ENCODE measurements around the gene SLC35G4. TPM values are rescaled to one million over a fixed set of nuclear protein-coding genes. Genes with fewer than 3 reads are reported as not detected.

Gene SLC35G4
- total RNA-seq, 2 donors from 2014 or later = not detected

GRCh38 chr18:11655606-11655932 lies 46.2 kb downstream of the SLC35G4 start:
- H3K27ac ChIP-seq (ENCODE audit: low read depth, low read length) = no peak overlapping the region
- H3K4me3 ChIP-seq (ENCODE audit: low read length) = no peak overlapping the region
- H3K4me1 ChIP-seq (ENCODE audit: control insufficient read depth, insufficient read depth, low read length) = no peaks in the 10 kb centered on the region
- 64 to 100% methylated on average over 3 to 5 of the region's 5 CpGs for WGBS, 2 experiments (ENCODE audit: insufficient coverage in 1 of 2, insufficient read length in 1 of 2)
- no peaks in the 10 kb centered on the region for H3K9me3 ChIP-seq (ENCODE audit: control insufficient read depth, low read length)
- peak overlapping the region; percentile 33 for H3K4me3 Mint-ChIP-seq
- H3K4me1 Mint-ChIP-seq = peaks cover 12% of the 10 kb centered on the region
- no peak overlapping the region for H3K9ac ChIP-seq (ENCODE audit: extremely low read depth, low read length, poor library complexity, severe bottlenecking)
- TF ChIP-seq, protein P1, sequence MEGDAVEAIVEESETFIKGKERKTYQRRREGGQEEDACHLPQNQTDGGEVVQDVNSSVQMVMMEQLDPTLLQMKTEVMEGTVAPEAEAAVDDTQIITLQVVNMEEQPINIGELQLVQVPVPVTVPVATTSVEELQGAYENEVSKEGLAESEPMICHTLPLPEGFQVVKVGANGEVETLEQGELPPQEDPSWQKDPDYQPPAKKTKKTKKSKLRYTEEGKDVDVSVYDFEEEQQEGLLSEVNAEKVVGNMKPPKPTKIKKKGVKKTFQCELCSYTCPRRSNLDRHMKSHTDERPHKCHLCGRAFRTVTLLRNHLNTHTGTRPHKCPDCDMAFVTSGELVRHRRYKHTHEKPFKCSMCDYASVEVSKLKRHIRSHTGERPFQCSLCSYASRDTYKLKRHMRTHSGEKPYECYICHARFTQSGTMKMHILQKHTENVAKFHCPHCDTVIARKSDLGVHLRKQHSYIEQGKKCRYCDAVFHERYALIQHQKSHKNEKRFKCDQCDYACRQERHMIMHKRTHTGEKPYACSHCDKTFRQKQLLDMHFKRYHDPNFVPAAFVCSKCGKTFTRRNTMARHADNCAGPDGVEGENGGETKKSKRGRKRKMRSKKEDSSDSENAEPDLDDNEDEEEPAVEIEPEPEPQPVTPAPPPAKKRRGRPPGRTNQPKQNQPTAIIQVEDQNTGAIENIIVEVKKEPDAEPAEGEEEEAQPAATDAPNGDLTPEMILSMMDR (conservative IDR thresholded peaks at IDR 0.05) = no peak
- no peak for DNase-seq
- no peaks in the 10 kb centered on the region for H3K9me3 Mint-ChIP-seq
- H3K36me3 ChIP-seq (ENCODE audit: control insufficient read depth, insufficient read depth, low read length) = no peaks in the 10 kb centered on the region
- no peaks in the 10 kb centered on the region for H3K36me3 Mint-ChIP-seq (ENCODE audit: low read depth)
- H3K27ac Mint-ChIP-seq = no peak overlapping the region
- peaks cover 25% of the 10 kb centered on the region for H3K27me3 Mint-ChIP-seq (ENCODE audit: insufficient read depth)
- H3K27me3 ChIP-seq (ENCODE audit: control insufficient read depth, insufficient read depth, low read length, poor library complexity, severe bottlenecking) = peaks cover 13% of the 10 kb centered on the region

GRCh38 chr18:11657152-11657551 lies 47.8 kb downstream of the SLC35G4 start:
- H3K4me3 ChIP-seq (ENCODE audit: low read length) = no peak overlapping the region
- H3K27me3 ChIP-seq (ENCODE audit: control insufficient read depth, insufficient read depth, low read length, poor library complexity, severe bottlenecking) = peaks cover 13% of the 10 kb centered on the region
- H3K9me3 ChIP-seq (ENCODE audit: control insufficient read depth, low read length) = no peaks in the 10 kb centered on the region
- H3K4me3 Mint-ChIP-seq = no peak overlapping the region
- no peaks in the 10 kb centered on the region for H3K9me3 Mint-ChIP-seq
- no peak for DNase-seq
- peaks cover 25% of the 10 kb centered on the region for H3K27me3 Mint-ChIP-seq (ENCODE audit: insufficient read depth)
- H3K27ac ChIP-seq (ENCODE audit: low read depth, low read length) = no peak overlapping the region
- H3K9ac ChIP-seq (ENCODE audit: extremely low read depth, low read length, poor library complexity, severe bottlenecking) = no peak overlapping the region
- no peaks in the 10 kb centered on the region for H3K36me3 ChIP-seq (ENCODE audit: control insufficient read depth, insufficient read depth, low read length)
- H3K36me3 Mint-ChIP-seq (ENCODE audit: low read depth) = no peaks in the 10 kb centered on the region
- H3K4me1 Mint-ChIP-seq = peaks cover 12% of the 10 kb centered on the region
- no peak overlapping the region for H3K27ac Mint-ChIP-seq
- TF ChIP-seq, protein P1 (conservative IDR thresholded peaks at IDR 0.05) = no peak
- no peaks in the 10 kb centered on the region for H3K4me1 ChIP-seq (ENCODE audit: control insufficient read depth, insufficient read depth, low read length)
- 94% methylated on average over 7 to 9 of the region's 9 CpGs for WGBS, 2 experiments (ENCODE audit: insufficient coverage in 1 of 2, insufficient read length in 1 of 2)

DNA sequence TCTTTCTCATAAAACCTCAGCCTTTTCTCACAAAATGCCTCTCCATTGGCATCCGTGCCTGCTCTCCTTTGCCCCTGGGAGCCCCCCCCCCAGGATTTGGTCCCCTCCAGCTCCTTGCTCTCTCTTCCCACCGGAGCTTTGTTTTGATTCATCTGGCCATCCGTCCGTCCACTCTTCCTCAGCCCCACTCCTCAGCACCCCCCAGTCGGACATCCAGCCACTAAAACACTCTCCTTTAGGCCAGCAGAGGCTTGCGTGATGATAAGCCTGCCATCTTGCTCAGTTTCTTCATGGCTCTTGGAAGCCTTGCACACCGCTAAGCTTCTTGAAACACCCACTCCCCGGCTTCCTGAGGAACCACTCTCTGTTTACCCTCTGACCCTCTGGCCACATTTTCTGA lies 48.2 kb downstream of the SLC35G4 start:
- Histone ChIP-seq H3K9me3 (ENCODE audit: control insufficient read depth, low read length) (no peaks in the 10 kb centered on the region), H3K27me3 (ENCODE audit: control insufficient read depth, insufficient read depth, low read length, poor library complexity, severe bottlenecking) (peaks cover 13% of the 10 kb centered on the region), H3K36me3 (ENCODE audit: control insufficient read depth, insufficient read depth, low read length) (no peaks in the 10 kb centered on the region), H3K9ac (ENCODE audit: extremely low read depth, low read length, poor library complexity, severe bottlenecking) (no peak overlapping the region), H3K4me3 (ENCODE audit: low read length) (no peak overlapping the region), H3K4me1 (ENCODE audit: control insufficient read depth, insufficient read depth, low read length) (no peaks in the 10 kb centered on the region), H3K27ac (ENCODE audit: low read depth, low read length) (no peak overlapping the region)
- H3K4me1 Mint-ChIP-seq = peaks cover 12% of the 10 kb centered on the region
- no peaks in the 10 kb centered on the region for H3K36me3 Mint-ChIP-seq (ENCODE audit: low read depth)
- peaks cover 25% of the 10 kb centered on the region for H3K27me3 Mint-ChIP-seq (ENCODE audit: insufficient read depth)
- no peak for DNase-seq
- H3K9me3 Mint-ChIP-seq = no peaks in the 10 kb centered on the region
- H3K4me3 Mint-ChIP-seq = no peak overlapping the region
- no peak overlapping the region for H3K27ac Mint-ChIP-seq
- WGBS, 2 experiments (ENCODE audit: insufficient coverage in 1 of 2, insufficient read length in 1 of 2) = 90 to 98% methylated on average over 5 to 8 of the region's 8 CpGs
- TF ChIP-seq, protein P1 (conservative IDR thresholded peaks at IDR 0.05) = no peak

Measured in endodermal cell (in vitro differentiated cells).